ENCODE results near the gene KLHDC8A.

DNA sequence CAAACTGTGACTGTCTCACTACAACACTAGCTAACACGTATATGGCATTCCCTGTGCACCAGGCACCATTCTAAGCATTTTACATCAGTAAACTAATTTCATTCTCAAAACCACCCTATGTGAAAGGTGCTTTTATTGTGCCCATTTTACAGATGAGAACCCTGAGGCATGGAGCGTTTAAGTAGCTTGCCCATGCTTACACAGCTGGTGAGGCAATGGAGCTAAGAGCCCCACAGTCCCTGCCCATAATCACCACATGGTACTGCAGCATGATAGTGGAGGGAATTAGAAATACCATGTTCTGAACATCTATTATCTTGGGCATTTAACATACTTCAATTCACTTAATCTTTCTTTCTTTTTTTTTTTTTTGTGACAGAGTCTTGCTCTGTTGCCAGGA is 31.1 kb upstream of the KLHDC8A start:
- TF ChIP-seq ZFP69B (tag by site-specific recombination; IDR thresholded peaks at IDR 0.05): no peak
- no peak for TF ChIP-seq ZFP37 (tag by site-specific recombination; IDR thresholded peaks at IDR 0.05)
- TF ChIP-seq, protein P1, sequence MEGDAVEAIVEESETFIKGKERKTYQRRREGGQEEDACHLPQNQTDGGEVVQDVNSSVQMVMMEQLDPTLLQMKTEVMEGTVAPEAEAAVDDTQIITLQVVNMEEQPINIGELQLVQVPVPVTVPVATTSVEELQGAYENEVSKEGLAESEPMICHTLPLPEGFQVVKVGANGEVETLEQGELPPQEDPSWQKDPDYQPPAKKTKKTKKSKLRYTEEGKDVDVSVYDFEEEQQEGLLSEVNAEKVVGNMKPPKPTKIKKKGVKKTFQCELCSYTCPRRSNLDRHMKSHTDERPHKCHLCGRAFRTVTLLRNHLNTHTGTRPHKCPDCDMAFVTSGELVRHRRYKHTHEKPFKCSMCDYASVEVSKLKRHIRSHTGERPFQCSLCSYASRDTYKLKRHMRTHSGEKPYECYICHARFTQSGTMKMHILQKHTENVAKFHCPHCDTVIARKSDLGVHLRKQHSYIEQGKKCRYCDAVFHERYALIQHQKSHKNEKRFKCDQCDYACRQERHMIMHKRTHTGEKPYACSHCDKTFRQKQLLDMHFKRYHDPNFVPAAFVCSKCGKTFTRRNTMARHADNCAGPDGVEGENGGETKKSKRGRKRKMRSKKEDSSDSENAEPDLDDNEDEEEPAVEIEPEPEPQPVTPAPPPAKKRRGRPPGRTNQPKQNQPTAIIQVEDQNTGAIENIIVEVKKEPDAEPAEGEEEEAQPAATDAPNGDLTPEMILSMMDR (tag by site-specific recombination; IDR thresholded peaks at IDR 0.05): no peak
- TF ChIP-seq ZNF629 (tag by site-specific recombination; IDR thresholded peaks at IDR 0.05): no peak
- TF ChIP-seq ZNF747 (tag by site-specific recombination; IDR thresholded peaks at IDR 0.05): no peak
- no peak for TF ChIP-seq ZNF423 (tag by site-specific recombination; IDR thresholded peaks at IDR 0.05)
- TF ChIP-seq, protein P2, sequence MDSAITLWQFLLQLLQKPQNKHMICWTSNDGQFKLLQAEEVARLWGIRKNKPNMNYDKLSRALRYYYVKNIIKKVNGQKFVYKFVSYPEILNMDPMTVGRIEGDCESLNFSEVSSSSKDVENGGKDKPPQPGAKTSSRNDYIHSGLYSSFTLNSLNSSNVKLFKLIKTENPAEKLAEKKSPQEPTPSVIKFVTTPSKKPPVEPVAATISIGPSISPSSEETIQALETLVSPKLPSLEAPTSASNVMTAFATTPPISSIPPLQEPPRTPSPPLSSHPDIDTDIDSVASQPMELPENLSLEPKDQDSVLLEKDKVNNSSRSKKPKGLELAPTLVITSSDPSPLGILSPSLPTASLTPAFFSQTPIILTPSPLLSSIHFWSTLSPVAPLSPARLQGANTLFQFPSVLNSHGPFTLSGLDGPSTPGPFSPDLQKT (IDR thresholded peaks at IDR 0.05; ENCODE audit: borderline replicate concordance, low read depth, low read length): no peak
- TF ChIP-seq ZFP3 (tag by site-specific recombination; IDR thresholded peaks at IDR 0.05; ENCODE audit: low read depth): no peak
- TF ChIP-seq, protein P3, sequence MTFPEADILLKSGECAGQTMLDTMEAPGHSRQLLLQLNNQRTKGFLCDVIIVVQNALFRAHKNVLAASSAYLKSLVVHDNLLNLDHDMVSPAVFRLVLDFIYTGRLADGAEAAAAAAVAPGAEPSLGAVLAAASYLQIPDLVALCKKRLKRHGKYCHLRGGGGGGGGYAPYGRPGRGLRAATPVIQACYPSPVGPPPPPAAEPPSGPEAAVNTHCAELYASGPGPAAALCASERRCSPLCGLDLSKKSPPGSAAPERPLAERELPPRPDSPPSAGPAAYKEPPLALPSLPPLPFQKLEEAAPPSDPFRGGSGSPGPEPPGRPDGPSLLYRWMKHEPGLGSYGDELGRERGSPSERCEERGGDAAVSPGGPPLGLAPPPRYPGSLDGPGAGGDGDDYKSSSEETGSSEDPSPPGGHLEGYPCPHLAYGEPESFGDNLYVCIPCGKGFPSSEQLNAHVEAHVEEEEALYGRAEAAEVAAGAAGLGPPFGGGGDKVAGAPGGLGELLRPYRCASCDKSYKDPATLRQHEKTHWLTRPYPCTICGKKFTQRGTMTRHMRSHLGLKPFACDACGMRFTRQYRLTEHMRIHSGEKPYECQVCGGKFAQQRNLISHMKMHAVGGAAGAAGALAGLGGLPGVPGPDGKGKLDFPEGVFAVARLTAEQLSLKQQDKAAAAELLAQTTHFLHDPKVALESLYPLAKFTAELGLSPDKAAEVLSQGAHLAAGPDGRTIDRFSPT (tag by site-specific recombination; IDR thresholded peaks at IDR 0.05): no peak
- TF ChIP-seq ZNF274 (IDR thresholded peaks at IDR 0.05; ENCODE audit: low read length): no peak
- TF ChIP-seq ZNF274 (tag by site-specific recombination; IDR thresholded peaks at IDR 0.05; ENCODE audit: borderline replicate concordance): no peak
- no peak for TF ChIP-seq TCF7L2 (IDR thresholded peaks at IDR 0.05; ENCODE audit: borderline replicate concordance, low read depth, low read length)
- no peak for TF ChIP-seq ZNF777 (tag by site-specific recombination; IDR thresholded peaks at IDR 0.05; ENCODE audit: borderline replicate concordance)

All from HEK293 (cell line).